SK-N-SH (cell line): Measurements from ENCODE around the gene GPRC5A. TPM values are rescaled to one million over a fixed set of nuclear protein-coding genes. Genes with fewer than 3 reads are reported as not detected.

Experiments used
- CTCF ChIA-PET: fragments of 300-600, 350-600 bp; formaldehyde crosslinking; extraction: SDS; loops from one replicate; lab custom pipeline; 2021; lab: Yijun Ruan, JAX
- POLR2A ChIA-PET: fragments of 350-600 bp; sonication (Branson Sonifier 250); formaldehyde crosslinking; extraction: SDS; loops from one replicate; lab custom pipeline; 2020; ENCODE audit warnings: antibody characterized with exemption, inconsistent platforms; lab: Yijun Ruan, JAX
- DNase-seq: peaks from one replicate; pipeline ENCODE4 v3.0.0; 2012
- H2AFZ ChIP-seq: fragments of 200-600 bp; sonication (generic); 2 replicates; pipeline ENCODE4 v1.8.1; 2016; ENCODE audit warnings: antibody characterized with exemption, mild to moderate bottlenecking, low read depth
- H3F3A ChIP-seq: fragments of 200-600 bp; sonication (generic); replicated peaks from 2 replicates; pipeline ENCODE3; 2016; ENCODE audit warnings: antibody characterized with exemption, mild to moderate bottlenecking; ENCODE audit not compliant: insufficient read depth
- H3K27ac ChIP-seq, 2 experiments: fragments of 200-500 bp in 1 of 2; fragments of 200-600 bp in 1 of 2; sonication (Bioruptor generic) in 1 of 2; sonication (generic), shearing (Covaris generic) in 1 of 2; 2 replicates each; pipeline versions ENCODE4 v1.5.1 to v1.6.1; 2014 to 2016; ENCODE audit warnings: low read depth in 2 of 2, inconsistent platforms in 1 of 2, low read length in 1 of 2, mild to moderate bottlenecking in 1 of 2, mixed read lengths in 1 of 2
- H3K27me3 ChIP-seq: fragments of 200-600 bp; sonication (generic), shearing (Covaris generic); 2 replicates; pipeline ENCODE4 v1.6.1; 2016; ENCODE audit warnings: mixed run types; ENCODE audit not compliant: insufficient read depth
- H3K36me3 ChIP-seq, 2 experiments: fragments of 200-500 bp in 1 of 2; fragments of 200-600 bp in 1 of 2; sonication (Bioruptor generic) in 1 of 2; sonication (generic) in 1 of 2; replicated peaks in 1 of 2; 2 replicates each; pipeline versions ENCODE3 to v1.5.1; 2014 to 2016; ENCODE audit warnings: low read length in 1 of 2, mild to moderate bottlenecking in 1 of 2; ENCODE audit not compliant: insufficient read depth in 2 of 2, control insufficient read depth in 1 of 2
- H3K4me1 ChIP-seq, 2 experiments: fragments of 200-500 bp in 1 of 2; fragments of 200-600 bp in 1 of 2; sonication (Bioruptor generic) in 1 of 2; sonication (generic), shearing (Covaris generic) in 1 of 2; 2 replicates each; pipeline versions ENCODE4 v1.5.1 to v1.6.1; 2014 to 2016; ENCODE audit warnings: low read depth in 1 of 2, low read length in 1 of 2, mixed run types in 1 of 2; ENCODE audit not compliant: insufficient read depth in 2 of 2, control insufficient read depth in 1 of 2
- H3K4me2 ChIP-seq: fragments of 200-600 bp; sonication (generic), shearing (Covaris generic); 2 replicates; pipeline ENCODE4 v1.6.1; 2017; ENCODE audit warnings: mixed run types
- H3K4me3 ChIP-seq, 2 experiments: fragments of 200-500 bp in 1 of 2; fragments of 200-600 bp in 1 of 2; sonication (Bioruptor generic) in 1 of 2; sonication (generic), shearing (Covaris generic) in 1 of 2; 2 replicates each; pipeline versions ENCODE4 v1.5.1 to v1.8.1; 2014 to 2016; ENCODE audit warnings: low read depth in 2 of 2, inconsistent platforms in 1 of 2, low read length in 1 of 2, mild to moderate bottlenecking in 1 of 2, mixed read lengths in 1 of 2, moderate library complexity in 1 of 2
- H3K79me2 ChIP-seq: fragments of 200-600 bp; sonication (generic); 2 replicates; pipeline ENCODE4 v1.8.1; 2017; ENCODE audit warnings: mild to moderate bottlenecking; ENCODE audit not compliant: insufficient read depth
- H3K9ac ChIP-seq: fragments of 200-600 bp; sonication (generic); 2 replicates; pipeline ENCODE4 v1.6.1; 2017; ENCODE audit warnings: mixed run types
- H3K9me2 ChIP-seq: fragments of 200-600 bp; sonication (generic); 2 replicates; pipeline ENCODE4 v1.6.1; 2017; ENCODE audit warnings: mixed run types
- H3K9me3 ChIP-seq: fragments of 200-600 bp; sonication (generic); 2 replicates; pipeline ENCODE4 v1.6.1; 2017; ENCODE audit warnings: mixed run types, mild to moderate bottlenecking, moderate library complexity
- H4K20me1 ChIP-seq: fragments of 200-600 bp; sonication (generic); 2 replicates; pipeline ENCODE4 v1.6.1; 2017; ENCODE audit warnings: mild to moderate bottlenecking, mixed run types; ENCODE audit not compliant: insufficient read depth
- CHD2 ChIP-seq: fragments of 150-350 bp; IDR thresholded peaks from 2 replicates; pipeline ENCODE4 v1.6.1; 2018; ENCODE audit warnings: low read length; ENCODE audit not compliant: partially characterized antibody
- CTCF ChIP-seq: fragments of 200-600 bp; sonication (generic); IDR thresholded peaks from 2 replicates; pipeline ENCODE4 v1.6.1; 2017; ENCODE audit warnings: antibody characterized with exemption, mild to moderate bottlenecking, moderate library complexity
- ELF1 ChIP-seq: IDR thresholded peaks from 2 replicates; pipeline ENCODE4 v1.4.0; 2012
- GABPA ChIP-seq: IDR thresholded peaks from 2 replicates; pipeline ENCODE4 v1.4.0; 2012; ENCODE audit warnings: low read depth, mild to moderate bottlenecking
- JUND ChIP-seq: IDR thresholded peaks from 2 replicates; pipeline ENCODE4 v1.4.0; 2012
- MAX ChIP-seq: IDR thresholded peaks from 2 replicates; pipeline ENCODE4 v1.4.0; 2012; ENCODE audit warnings: low read depth
- MEF2A ChIP-seq: IDR thresholded peaks from 2 replicates; pipeline ENCODE4 v1.4.0; 2012; ENCODE audit warnings: low read depth, borderline replicate concordance
- MXI1 ChIP-seq: IDR thresholded peaks from 2 replicates; pipeline ENCODE4 v1.6.1; 2012; ENCODE audit warnings: mild to moderate bottlenecking, low read depth, low read length, improper control_type of control experiment
- NFIC ChIP-seq: IDR thresholded peaks from 2 replicates; pipeline ENCODE4 v1.4.0; 2012; ENCODE audit warnings: borderline replicate concordance
- POLR2AphosphoS5 ChIP-seq: IDR thresholded peaks from 2 replicates; pipeline ENCODE4 v1.6.1; 2012; ENCODE audit warnings: low read depth, low read length
- RAD21 ChIP-seq: IDR thresholded peaks from 2 replicates; pipeline ENCODE4 v1.6.1; 2012; ENCODE audit warnings: mild to moderate bottlenecking, low read length
- RXRA ChIP-seq: IDR thresholded peaks from 2 replicates; pipeline ENCODE4 v1.4.0; 2012; ENCODE audit warnings: low read depth, mild to moderate bottlenecking, borderline replicate concordance
- SMC3 ChIP-seq: IDR thresholded peaks from 2 replicates; pipeline ENCODE4 v1.6.1; 2012; ENCODE audit warnings: low read depth, low read length, improper control_type of control experiment
- TCF12 ChIP-seq: IDR thresholded peaks from 2 replicates; pipeline ENCODE4 v1.4.0; 2012
- TEAD4 ChIP-seq: IDR thresholded peaks from 2 replicates; pipeline ENCODE4 v1.4.0; 2012; ENCODE audit warnings: mild to moderate bottlenecking, borderline replicate concordance; ENCODE audit not compliant: insufficient read depth
- USF1 ChIP-seq: IDR thresholded peaks from 2 replicates; pipeline ENCODE4 v1.4.0; 2012; ENCODE audit warnings: low read depth, borderline replicate concordance
- USF2 ChIP-seq: fragments of 150-350 bp; IDR thresholded peaks from 2 replicates; pipeline ENCODE4 v1.6.1; 2017; ENCODE audit warnings: antibody characterized with exemption, low read length, low read depth, borderline replicate concordance
- WGBS: methylation state at CpG from one replicate; pipeline ENCODE4 v1.1.6; 2017; ENCODE audit warnings: low lambda C conversion rate; 5-methylcytosine and 5-hydroxymethylcytosine counted together
- polyA plus RNA-seq, 3 experiments: library from polyadenylated mRNA; depleted of rRNA; stranded (reverse); fragments of >200 nt; gene quantifications; 2 replicates each; pipeline ENCODE4 v1.2.3, GENCODE V29; 2012
- TF ChIP-seq, protein P1 (sequence below): IDR thresholded peaks from 2 replicates; pipeline ENCODE4 v1.4.0; 2012; ENCODE audit warnings: low read depth, borderline replicate concordance
- TF ChIP-seq, protein P2 (sequence below): IDR thresholded peaks from 2 replicates; pipeline ENCODE4 v1.6.1; 2012; ENCODE audit warnings: mild to moderate bottlenecking, low read depth, low read length, moderate library complexity

GPRC5A gene
- polyA plus RNA-seq, 1 of the 3 experiments (the other 2 are of a cell fraction) = 12.7 TPM

- H3K9me2 ChIP-seq = no peaks in the 10 kb centered on the region
- TF ChIP-seq ELF1 (no peak), NFIC (no peak), RXRA (no peak), RAD21 (no peak), TCF12 (no peak), MXI1 (no peak), CTCF (no peak), SMC3 (no peak), CHD2 (no peak), TEAD4 (no peak), GABPA (no peak), POLR2AphosphoS5 (no peak), MEF2A (no peak), JUND (no peak), USF1 (no peak), MAX (no peak), USF2 (no peak)
- TF ChIP-seq, protein P1, sequence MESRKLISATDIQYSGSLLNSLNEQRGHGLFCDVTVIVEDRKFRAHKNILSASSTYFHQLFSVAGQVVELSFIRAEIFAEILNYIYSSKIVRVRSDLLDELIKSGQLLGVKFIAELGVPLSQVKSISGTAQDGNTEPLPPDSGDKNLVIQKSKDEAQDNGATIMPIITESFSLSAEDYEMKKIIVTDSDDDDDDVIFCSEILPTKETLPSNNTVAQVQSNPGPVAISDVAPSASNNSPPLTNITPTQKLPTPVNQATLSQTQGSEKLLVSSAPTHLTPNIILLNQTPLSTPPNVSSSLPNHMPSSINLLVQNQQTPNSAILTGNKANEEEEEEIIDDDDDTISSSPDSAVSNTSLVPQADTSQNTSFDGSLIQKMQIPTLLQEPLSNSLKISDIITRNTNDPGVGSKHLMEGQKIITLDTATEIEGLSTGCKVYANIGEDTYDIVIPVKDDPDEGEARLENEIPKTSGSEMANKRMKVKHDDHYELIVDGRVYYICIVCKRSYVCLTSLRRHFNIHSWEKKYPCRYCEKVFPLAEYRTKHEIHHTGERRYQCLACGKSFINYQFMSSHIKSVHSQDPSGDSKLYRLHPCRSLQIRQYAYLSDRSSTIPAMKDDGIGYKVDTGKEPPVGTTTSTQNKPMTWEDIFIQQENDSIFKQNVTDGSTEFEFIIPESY = no peak
- TF ChIP-seq, protein P2, sequence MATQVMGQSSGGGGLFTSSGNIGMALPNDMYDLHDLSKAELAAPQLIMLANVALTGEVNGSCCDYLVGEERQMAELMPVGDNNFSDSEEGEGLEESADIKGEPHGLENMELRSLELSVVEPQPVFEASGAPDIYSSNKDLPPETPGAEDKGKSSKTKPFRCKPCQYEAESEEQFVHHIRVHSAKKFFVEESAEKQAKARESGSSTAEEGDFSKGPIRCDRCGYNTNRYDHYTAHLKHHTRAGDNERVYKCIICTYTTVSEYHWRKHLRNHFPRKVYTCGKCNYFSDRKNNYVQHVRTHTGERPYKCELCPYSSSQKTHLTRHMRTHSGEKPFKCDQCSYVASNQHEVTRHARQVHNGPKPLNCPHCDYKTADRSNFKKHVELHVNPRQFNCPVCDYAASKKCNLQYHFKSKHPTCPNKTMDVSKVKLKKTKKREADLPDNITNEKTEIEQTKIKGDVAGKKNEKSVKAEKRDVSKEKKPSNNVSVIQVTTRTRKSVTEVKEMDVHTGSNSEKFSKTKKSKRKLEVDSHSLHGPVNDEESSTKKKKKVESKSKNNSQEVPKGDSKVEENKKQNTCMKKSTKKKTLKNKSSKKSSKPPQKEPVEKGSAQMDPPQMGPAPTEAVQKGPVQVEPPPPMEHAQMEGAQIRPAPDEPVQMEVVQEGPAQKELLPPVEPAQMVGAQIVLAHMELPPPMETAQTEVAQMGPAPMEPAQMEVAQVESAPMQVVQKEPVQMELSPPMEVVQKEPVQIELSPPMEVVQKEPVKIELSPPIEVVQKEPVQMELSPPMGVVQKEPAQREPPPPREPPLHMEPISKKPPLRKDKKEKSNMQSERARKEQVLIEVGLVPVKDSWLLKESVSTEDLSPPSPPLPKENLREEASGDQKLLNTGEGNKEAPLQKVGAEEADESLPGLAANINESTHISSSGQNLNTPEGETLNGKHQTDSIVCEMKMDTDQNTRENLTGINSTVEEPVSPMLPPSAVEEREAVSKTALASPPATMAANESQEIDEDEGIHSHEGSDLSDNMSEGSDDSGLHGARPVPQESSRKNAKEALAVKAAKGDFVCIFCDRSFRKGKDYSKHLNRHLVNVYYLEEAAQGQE = no peak
- TF ChIP-seq, all 33 proteins: peak for 0
- Histone ChIP-seq H4K20me1 (no peaks in the 10 kb centered on the region), H3K9ac (no peak overlapping the region), H3K36me3 (no peaks in the 10 kb centered on the region), H3K27ac (no peak overlapping the region), H3F3A (no peaks in the 10 kb centered on the region), H3K9me3 (no peaks in the 10 kb centered on the region), H3K79me2 (no peaks in the 10 kb centered on the region), H3K4me3 (no peak overlapping the region), H3K27me3 (no peaks in the 10 kb centered on the region), H2AFZ (no peak overlapping the region), H3K4me2 (no peak overlapping the region), H3K4me1 (peaks cover 2% of the 10 kb centered on the region in 2 experiments; a peak in 1 of 4 replicates)
- 82% methylated on average over 13 of the region's 14 CpGs for WGBS
- CTCF ChIA-PET = interaction anchor here (0.8 kb wide), 1 partner anchor 49 kb away, joined by 3 read pairs; no protein-coding TSS in a partner anchor
- DNase-seq = no peak
- POLR2A ChIA-PET = no interaction called here
Observed at GRCh38 chr12:12885096-12885792, 6.1 kb upstream of the GPRC5A start.
